Neural crest cell (in vitro differentiated cells): ENCODE data around the gene PHLDB2. TPM values are rescaled to one million over a fixed set of nuclear protein-coding genes. Genes with fewer than 3 reads are reported as not detected.

ENCODE experiments used
- DNase-seq: peaks from one replicate; pipeline ENCODE4 v3.0.0; 2021; ENCODE audit warnings: low read depth, mixed read lengths, low spot score
- H3K27ac Mint-ChIP-seq: one replicate; pipeline ENCODE4 v1.8.0; 2021; ENCODE audit warnings: mild to moderate bottlenecking, mixed read lengths; ENCODE audit not compliant: unreplicated experiment
- H3K27me3 Mint-ChIP-seq: 2 replicates; pipeline ENCODE4 v1.8.0; 2021; ENCODE audit warnings: low read depth, mild to moderate bottlenecking, mixed read lengths
- H3K36me3 Mint-ChIP-seq: 2 replicates; pipeline ENCODE4 v1.8.0; 2021; ENCODE audit warnings: low read depth, mild to moderate bottlenecking, mixed read lengths
- H3K4me1 Mint-ChIP-seq: 2 replicates; pipeline ENCODE4 v1.8.0; 2021; ENCODE audit warnings: mixed read lengths
- H3K4me3 Mint-ChIP-seq: one replicate; pipeline ENCODE4 v1.8.0; 2021; ENCODE audit warnings: mild to moderate bottlenecking, mixed read lengths
- H3K9me3 Mint-ChIP-seq: 2 replicates; pipeline ENCODE4 v1.8.0; 2021; ENCODE audit warnings: mixed read lengths
- CTCF ChIP-seq: fragments of 200-600 bp; sonication (generic); conservative IDR thresholded peaks from 2 replicates; pipeline ENCODE4 v1.5.0; 2021; ENCODE audit warnings: antibody characterized with exemption, mild to moderate bottlenecking
- total RNA-seq: library from RNA; stranded (reverse); gene quantifications from 2 replicates; pipeline ENCODE4 v1.2.1, GENCODE V29; 2021

The PHLDB2 gene
- total RNA-seq, 1 donor from 2014 or later = 49.0 TPM

DNA sequence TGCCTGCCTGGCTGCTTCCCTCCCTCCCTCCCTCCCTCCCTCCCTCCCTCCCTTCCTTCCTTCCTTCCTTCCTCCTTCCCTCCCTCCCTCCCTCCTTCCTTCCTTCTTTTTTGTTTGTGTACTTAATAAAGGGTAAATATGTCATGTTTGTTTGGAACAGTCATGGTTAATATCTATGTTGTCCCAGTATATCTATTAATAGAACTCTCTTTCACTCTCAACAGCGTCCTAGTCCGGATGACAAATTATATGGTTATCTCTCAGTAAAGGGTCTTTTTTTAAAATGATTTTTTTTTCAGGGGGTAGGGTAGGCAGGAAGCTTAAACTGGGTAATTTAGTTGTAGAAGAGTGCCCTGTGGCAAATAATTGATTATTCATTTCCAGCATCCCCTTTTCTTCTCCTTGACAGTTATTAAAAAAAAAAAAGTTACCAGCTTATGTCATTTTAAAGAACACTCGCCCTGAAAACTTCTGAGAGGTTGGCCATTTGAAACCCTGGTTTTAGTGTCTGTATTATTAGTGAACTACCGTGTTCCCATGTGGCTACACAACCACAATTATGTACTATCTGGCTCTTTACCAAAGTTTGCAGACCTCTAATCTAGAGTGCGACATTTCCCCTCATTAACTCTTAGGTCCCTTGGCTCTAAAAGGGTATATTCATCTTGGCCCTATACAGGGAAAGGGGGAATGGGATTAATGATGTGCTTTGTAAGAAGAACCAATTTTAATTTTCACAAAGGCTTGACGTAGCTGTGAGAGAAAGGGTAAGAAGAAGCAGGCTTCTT is 153.3 kb downstream of the PHLDB2 start:
- Mint-ChIP-seq H3K4me1 (peaks cover 46% of the 10 kb centered on the region), H3K9me3 (no peaks in the 10 kb centered on the region), H3K27ac (no peak overlapping the region), H3K36me3 (peaks cover 18% of the 10 kb centered on the region), H3K4me3 (no peak overlapping the region), H3K27me3 (no peaks in the 10 kb centered on the region)
- TF ChIP-seq CTCF = no peak
- DNase-seq = no peak

GRCh38 chr3:112013058-112013783 is 154.2 kb downstream of the PHLDB2 start:
- Mint-ChIP-seq H3K36me3 (peaks cover 18% of the 10 kb centered on the region), H3K4me3 (no peak overlapping the region), H3K27ac (no peak overlapping the region), H3K27me3 (no peaks in the 10 kb centered on the region), H3K9me3 (no peaks in the 10 kb centered on the region), H3K4me1 (peaks cover 46% of the 10 kb centered on the region)
- peak; percentile 58 for DNase-seq
- peak; percentile 78 for TF ChIP-seq CTCF

GRCh38 chr3:112013784-112014143 is 154.7 kb downstream of the PHLDB2 start:
- Mint-ChIP-seq H3K36me3 (peaks cover 14% of the 10 kb centered on the region), H3K27ac (no peak overlapping the region), H3K4me1 (peaks cover 42% of the 10 kb centered on the region), H3K4me3 (no peak overlapping the region), H3K27me3 (no peaks in the 10 kb centered on the region), H3K9me3 (no peaks in the 10 kb centered on the region)
- no peak for DNase-seq
- TF ChIP-seq CTCF = no peak

DNA sequence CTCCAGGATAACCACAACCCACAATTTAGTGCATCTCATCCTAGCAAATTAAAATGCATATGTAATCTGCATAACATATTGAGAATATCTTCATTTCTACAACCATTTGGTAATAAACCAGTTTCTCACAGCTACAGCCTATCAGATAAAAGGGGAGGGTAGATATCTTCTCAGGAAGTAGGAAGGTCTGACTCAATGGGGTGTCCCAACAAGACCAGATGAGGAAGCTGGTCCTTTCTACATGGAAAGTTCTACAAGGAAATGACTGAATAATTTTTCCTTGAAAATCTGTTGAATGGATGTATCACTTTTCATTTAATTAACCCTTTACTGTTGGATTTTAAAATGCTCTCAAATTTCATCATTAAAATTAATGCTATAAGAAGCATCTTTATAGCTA is 158.0 kb downstream of the PHLDB2 start:
- Mint-ChIP-seq H3K4me1 (peaks cover 41% of the 10 kb centered on the region), H3K4me3 (no peak overlapping the region), H3K9me3 (peaks cover 5% of the 10 kb centered on the region), H3K27me3 (no peaks in the 10 kb centered on the region), H3K36me3 (no peaks in the 10 kb centered on the region), H3K27ac (no peak overlapping the region)
- no peak for DNase-seq
- no peak for TF ChIP-seq CTCF

GRCh38 chr3:112018712-112019111 is 159.6 kb downstream of the PHLDB2 start:
- H3K9me3 Mint-ChIP-seq = peaks cover 6% of the 10 kb centered on the region
- H3K4me3 Mint-ChIP-seq = no peak overlapping the region
- H3K27me3 Mint-ChIP-seq = no peaks in the 10 kb centered on the region
- no peak for DNase-seq
- peaks cover 26% of the 10 kb centered on the region for H3K4me1 Mint-ChIP-seq
- no peaks in the 10 kb centered on the region for H3K36me3 Mint-ChIP-seq
- H3K27ac Mint-ChIP-seq = no peak overlapping the region
- TF ChIP-seq CTCF = no peak
